Measurements from ENCODE around the gene FAM83G.
A peak's percentile ranks its signal among the peaks of the same experiment; 100 is the strongest.
"Not testable (repeated sequence)": the region's sequence is repeated elsewhere in the genome, so short reads cannot be mapped to it uniquely, and the experiment has no call there.

The FAM83G gene

GRCh38 chr17:19004421-19005136 lies at the start of gene FAM83G:
FAM83G (minus strand) TSS chr17:19004764; CDS start chr17:19004041, 723 bp downstream.
- Histone ChIP-seq H3K27ac (no peak within 1 kb of the TSS), H3K4me3 (ENCODE audit: low read depth, low read length) (peak within 1 kb of the TSS; percentile 66)
- in situ Hi-C loops (cut with HindIII; ENCODE audit: low pct_ligation_motif_present, low sequenced_read_pairs) = no loop called here

GRCh38 chr17:19048826-19049225 lies 44.3 kb upstream of the FAM83G start:
- H3K27me3 ChIP-seq (replicated peaks); H3K27ac ChIP-seq; DNase-seq; in situ Hi-C loops (cut with HindIII; ENCODE audit: low pct_ligation_motif_present, low sequenced_read_pairs); H3K36me3 ChIP-seq (replicated peaks); H3K4me3 ChIP-seq (ENCODE audit: low read depth, low read length): not testable (repeated sequence)

More at GRCh38 chr17:19004421-19005136, at the start of gene FAM83G:
- peak; percentile 29 for DNase-seq
- Histone ChIP-seq H3K36me3 (replicated peaks) (no peaks in the 10 kb centered on the region), H3K27me3 (replicated peaks) (no peaks in the 10 kb centered on the region)
- TF ChIP-seq CTCF (IDR thresholded peaks at IDR 0.05; ENCODE audit: low read depth, low read length, missing control alignments) = no peak

- in situ Hi-C loops (cut with HindIII; ENCODE audit: low pct_ligation_motif_present, low sequenced_read_pairs); DNase-seq; H3K27ac ChIP-seq; H3K27me3 ChIP-seq (replicated peaks); H3K36me3 ChIP-seq (replicated peaks); H3K4me3 ChIP-seq (ENCODE audit: low read depth, low read length): not testable (repeated sequence)
Measured at GRCh38 chr17:19047510-19047909, 42.9 kb upstream of the FAM83G start.

GRCh38 chr17:19046782-19047375 lies 42.3 kb upstream of the FAM83G start, which contains the start of gene GRAP:
GRAP (minus strand) TSS chr17:19046957; CDS start chr17:19046926, 31 bp downstream.
- in situ Hi-C loops (cut with HindIII; ENCODE audit: low pct_ligation_motif_present, low sequenced_read_pairs) = not testable (repeated sequence)

GRCh38 chr17:19044643-19045042 lies 40.1 kb upstream of the FAM83G start:
- H3K27ac ChIP-seq; in situ Hi-C loops (cut with HindIII; ENCODE audit: low pct_ligation_motif_present, low sequenced_read_pairs); DNase-seq; H3K27me3 ChIP-seq (replicated peaks); H3K36me3 ChIP-seq (replicated peaks); H3K4me3 ChIP-seq (ENCODE audit: low read depth, low read length): not testable (repeated sequence)

More at GRCh38 chr17:19046782-19047375, 42.3 kb upstream of the FAM83G start, which contains the start of gene GRAP:
- not testable (repeated sequence) for H3K36me3 ChIP-seq (replicated peaks); DNase-seq; H3K27me3 ChIP-seq (replicated peaks); H3K27ac ChIP-seq; H3K4me3 ChIP-seq (ENCODE audit: low read depth, low read length)

GRCh38 chr17:19043032-19043431 lies 38.5 kb upstream of the FAM83G start:
- H3K4me3 ChIP-seq (ENCODE audit: low read depth, low read length); DNase-seq; H3K27ac ChIP-seq; H3K36me3 ChIP-seq (replicated peaks); H3K27me3 ChIP-seq (replicated peaks); in situ Hi-C loops (cut with HindIII; ENCODE audit: low pct_ligation_motif_present, low sequenced_read_pairs): not testable (repeated sequence)

GRCh38 chr17:19042369-19042768 lies 37.8 kb upstream of the FAM83G start:
- in situ Hi-C loops (cut with HindIII; ENCODE audit: low pct_ligation_motif_present, low sequenced_read_pairs); DNase-seq; H3K27me3 ChIP-seq (replicated peaks); H3K36me3 ChIP-seq (replicated peaks); H3K27ac ChIP-seq; H3K4me3 ChIP-seq (ENCODE audit: low read depth, low read length): not testable (repeated sequence)

GRCh38 chr17:19041871-19042270 lies 37.3 kb upstream of the FAM83G start:
- H3K27me3 ChIP-seq (replicated peaks); H3K36me3 ChIP-seq (replicated peaks); H3K4me3 ChIP-seq (ENCODE audit: low read depth, low read length); in situ Hi-C loops (cut with HindIII; ENCODE audit: low pct_ligation_motif_present, low sequenced_read_pairs); H3K27ac ChIP-seq; DNase-seq: not testable (repeated sequence)

- H3K27me3 ChIP-seq (replicated peaks); H3K27ac ChIP-seq; H3K4me3 ChIP-seq (ENCODE audit: low read depth, low read length); DNase-seq; in situ Hi-C loops (cut with HindIII; ENCODE audit: low pct_ligation_motif_present, low sequenced_read_pairs); H3K36me3 ChIP-seq (replicated peaks): not testable (repeated sequence)
Measured at GRCh38 chr17:19040350-19040749, 35.8 kb upstream of the FAM83G start.

- DNase-seq; H3K4me3 ChIP-seq (ENCODE audit: low read depth, low read length); in situ Hi-C loops (cut with HindIII; ENCODE audit: low pct_ligation_motif_present, low sequenced_read_pairs); H3K27me3 ChIP-seq (replicated peaks); H3K27ac ChIP-seq; H3K36me3 ChIP-seq (replicated peaks): not testable (repeated sequence)
Measured at GRCh38 chr17:19038730-19039129, 34.2 kb upstream of the FAM83G start.

GRCh38 chr17:19038007-19038406 lies 33.4 kb upstream of the FAM83G start:
- H3K27me3 ChIP-seq (replicated peaks); DNase-seq; H3K36me3 ChIP-seq (replicated peaks); H3K27ac ChIP-seq; in situ Hi-C loops (cut with HindIII; ENCODE audit: low pct_ligation_motif_present, low sequenced_read_pairs); H3K4me3 ChIP-seq (ENCODE audit: low read depth, low read length): not testable (repeated sequence)

GRCh38 chr17:19037547-19037946 lies 33.0 kb upstream of the FAM83G start:
- H3K4me3 ChIP-seq (ENCODE audit: low read depth, low read length); DNase-seq; H3K27me3 ChIP-seq (replicated peaks); H3K27ac ChIP-seq; in situ Hi-C loops (cut with HindIII; ENCODE audit: low pct_ligation_motif_present, low sequenced_read_pairs); H3K36me3 ChIP-seq (replicated peaks): not testable (repeated sequence)

GRCh38 chr17:19036186-19036585 lies 31.6 kb upstream of the FAM83G start:
- H3K36me3 ChIP-seq (replicated peaks); H3K27ac ChIP-seq; H3K27me3 ChIP-seq (replicated peaks); in situ Hi-C loops (cut with HindIII; ENCODE audit: low pct_ligation_motif_present, low sequenced_read_pairs); H3K4me3 ChIP-seq (ENCODE audit: low read depth, low read length); DNase-seq: not testable (repeated sequence)

Data from brain microvascular endothelial cell (primary cell).